ENCODE measurements around the gene CDH4.

The CDH4 gene

DNA sequence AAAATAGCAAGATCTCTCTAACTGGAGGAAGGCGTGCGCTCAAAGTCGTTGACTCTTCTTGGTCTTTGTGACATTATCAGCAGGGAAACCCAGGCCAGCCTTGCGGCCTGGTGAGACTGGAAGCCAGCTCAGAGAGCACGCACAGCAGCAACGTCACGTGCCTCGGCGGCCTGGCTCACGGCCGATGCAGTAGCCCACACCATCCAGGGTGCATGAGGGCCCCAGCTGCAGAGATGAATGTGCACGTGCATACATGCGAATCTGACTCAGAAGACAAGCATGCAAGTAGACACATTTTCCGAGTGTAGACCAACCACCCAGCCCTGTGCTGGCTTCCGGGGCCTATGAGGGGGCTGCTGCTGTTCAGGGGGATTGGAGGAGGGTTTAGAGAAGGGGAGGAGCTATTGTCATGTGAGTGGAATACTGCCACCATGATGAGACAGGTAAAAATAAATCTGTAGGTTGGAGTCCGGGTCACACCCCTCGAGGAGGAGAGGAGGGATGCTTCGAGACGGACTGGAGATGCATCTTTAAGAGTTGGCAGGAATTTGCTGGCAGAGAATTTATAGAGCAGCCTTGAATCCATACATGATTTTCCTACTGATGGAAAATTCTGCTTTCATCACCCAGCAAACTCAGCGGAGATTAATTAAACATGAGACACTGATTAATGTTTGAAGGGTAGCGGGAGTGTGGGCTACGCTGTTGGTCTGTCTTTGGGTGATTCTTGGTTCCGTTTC, 388.2 kb downstream of the CDH4 start:
- no peak for FAIRE-seq

DNA sequence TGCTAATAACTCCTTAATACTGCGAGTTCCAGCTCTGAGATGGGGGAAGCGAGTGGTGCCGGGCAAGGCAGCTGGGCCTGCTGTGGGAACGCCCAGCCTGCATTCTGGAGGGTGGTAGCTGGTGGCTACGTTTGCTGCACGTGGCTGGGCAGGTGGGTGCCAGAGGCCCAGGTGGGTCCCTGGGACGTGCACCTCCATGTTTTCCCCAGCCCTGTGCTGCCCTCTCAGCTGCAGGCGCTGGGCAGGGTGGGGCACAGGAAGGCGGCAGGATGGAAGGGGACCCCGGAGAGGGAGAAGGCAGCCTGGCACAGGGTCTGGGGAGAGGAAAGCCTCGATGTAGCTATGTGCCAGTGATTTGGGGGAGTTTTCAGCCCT, 388.8 kb downstream of the CDH4 start:
- FAIRE-seq = no peak

DNA sequence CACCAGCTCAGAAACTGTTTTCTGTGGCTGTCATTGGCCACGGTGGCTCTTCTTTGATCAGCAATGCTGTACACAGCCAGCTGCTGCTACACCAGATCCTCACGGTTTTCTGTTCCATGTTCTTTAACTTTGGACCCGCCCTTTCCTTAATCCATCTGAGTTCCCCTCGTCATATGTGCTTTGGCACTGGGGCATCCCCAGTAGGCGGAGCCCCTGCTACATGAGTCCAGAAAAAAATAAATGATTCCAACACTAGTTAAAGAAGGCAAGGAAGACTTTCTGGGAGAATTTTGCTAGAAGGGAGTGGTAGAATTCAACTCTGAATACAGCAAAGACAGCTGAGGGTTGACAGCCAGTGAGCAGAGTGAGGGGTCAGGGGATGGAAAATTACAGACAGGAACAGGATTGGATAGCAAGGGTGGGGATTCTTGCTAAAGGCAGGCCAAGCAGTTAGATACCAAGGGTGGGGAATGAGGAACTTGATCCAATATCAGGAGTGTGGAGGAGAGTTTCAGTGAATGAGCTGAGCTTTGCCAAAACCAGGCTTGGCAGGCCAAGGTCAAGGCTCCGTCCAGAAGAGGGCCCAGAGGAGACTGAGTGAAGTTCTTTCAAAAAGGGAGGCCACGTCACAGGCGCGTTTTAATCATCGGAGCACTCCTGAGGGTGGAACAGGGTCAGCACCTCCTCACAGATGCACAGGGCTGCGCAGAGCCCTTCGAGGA, 391.8 kb downstream of the CDH4 start:
- no peak for FAIRE-seq

DNA sequence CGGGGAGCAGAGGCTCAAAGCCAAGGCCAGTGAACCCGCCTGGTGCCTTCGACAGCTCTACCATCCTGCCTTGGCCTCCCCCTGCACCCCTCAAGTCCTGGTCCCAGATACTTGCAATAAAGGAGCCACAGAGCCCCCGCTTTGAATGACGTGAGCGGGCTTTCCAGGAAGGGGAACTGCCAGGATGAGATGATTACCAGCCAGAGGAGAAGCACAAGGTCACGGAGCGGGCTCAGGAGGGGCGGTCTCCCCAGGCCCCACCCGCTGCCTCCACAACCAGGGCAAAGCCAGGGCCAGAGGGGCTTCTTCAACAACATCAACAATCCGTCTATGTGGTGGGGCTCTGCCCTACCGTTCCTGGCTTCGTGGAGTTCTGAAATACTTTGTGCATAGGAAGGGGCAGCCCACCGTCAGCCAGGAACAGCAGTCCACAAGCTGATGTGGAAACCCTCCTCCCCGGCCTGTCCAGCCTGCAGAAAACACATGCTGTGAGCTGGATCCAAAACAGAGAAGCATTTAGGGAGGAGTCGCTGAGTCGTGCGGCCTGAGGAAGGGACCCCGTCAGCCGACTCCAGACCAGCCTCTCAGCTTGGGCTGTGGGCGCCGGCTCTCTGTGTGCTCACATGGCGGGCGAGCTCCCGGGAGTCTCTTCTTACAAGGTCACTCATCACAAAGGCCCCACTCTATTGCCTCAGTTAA, 392.5 kb downstream of the CDH4 start:
- FAIRE-seq = no peak

DNA sequence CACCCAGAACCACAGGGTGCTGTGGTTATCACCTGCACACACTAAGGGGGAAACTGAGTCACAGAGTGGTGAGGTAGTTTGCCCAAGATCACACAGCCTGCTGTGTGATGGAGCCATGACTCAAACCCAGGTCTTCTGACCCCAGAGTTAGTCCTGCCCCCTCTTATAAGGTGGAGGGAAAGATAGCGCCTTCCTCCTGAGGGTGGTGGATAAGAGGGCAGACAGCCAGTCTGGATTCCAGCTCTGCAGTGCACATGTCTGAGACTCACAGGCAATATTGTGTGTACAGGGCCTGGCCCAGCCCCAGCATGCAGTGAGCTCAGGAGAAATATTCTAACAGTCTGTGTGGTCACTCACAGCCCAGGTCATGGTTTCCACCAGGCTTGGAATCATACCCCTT, 393.7 kb downstream of the CDH4 start:
- no peak for FAIRE-seq

DNA sequence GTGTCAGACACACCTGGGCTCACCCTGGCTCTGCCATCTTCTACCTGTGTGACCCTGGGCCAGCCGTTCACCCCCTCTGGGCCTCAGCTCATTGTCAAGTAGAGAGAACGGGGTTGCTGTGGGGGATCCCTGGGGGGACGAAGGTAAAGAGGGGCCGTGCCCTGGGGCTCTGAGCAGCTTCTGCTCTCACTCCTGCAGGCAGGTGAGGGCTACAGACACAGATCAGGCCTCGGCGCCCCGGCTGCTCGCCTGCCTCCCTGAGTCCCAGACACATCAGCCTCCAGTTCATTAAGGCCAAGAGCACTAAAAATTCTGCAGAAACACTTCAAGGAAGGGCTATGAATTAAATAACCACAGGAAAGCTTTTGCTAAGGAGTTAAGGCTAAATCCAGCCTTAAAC, 394.4 kb downstream of the CDH4 start:
- FAIRE-seq = no peak

DNA sequence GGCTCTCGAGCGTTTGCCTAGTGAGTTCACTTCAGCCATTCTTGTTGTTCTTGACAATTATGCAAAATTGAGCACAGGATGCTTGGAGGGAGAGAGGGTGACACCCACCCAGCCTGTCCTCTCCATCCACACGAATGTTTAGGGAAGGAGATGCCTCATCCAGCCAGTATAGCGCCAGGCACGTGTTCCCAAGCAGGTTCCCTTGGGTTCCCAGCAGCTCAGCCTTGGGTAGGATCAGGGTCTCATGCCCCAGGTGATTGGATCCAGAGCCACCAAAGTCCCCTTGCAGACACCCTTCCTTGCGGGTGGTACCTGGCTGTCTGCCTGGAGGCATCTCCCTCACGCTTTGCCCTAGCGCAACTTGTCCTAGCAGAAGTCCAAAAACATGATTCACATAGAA, 394.9 kb downstream of the CDH4 start:
- no peak for FAIRE-seq

DNA sequence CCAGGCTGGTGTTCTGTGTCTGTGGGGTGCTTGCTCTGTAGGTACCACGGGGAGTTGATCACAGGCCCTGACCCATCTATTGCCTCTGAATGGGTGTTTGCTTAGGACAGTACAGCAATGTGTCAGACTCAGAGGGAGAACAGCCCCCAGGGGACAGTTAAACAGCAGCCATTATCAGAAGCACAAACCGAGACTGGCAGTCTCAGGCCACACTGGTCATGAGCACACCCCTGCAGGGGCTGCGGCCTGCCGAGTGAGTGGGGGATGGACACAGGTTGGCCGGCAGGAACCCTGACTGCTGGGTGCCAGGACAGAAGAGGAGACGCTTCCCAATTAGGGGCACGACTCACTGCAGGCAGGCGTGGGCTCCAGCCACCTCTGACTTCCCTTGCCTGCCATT, 395.6 kb downstream of the CDH4 start:
- no peak for FAIRE-seq

DNA sequence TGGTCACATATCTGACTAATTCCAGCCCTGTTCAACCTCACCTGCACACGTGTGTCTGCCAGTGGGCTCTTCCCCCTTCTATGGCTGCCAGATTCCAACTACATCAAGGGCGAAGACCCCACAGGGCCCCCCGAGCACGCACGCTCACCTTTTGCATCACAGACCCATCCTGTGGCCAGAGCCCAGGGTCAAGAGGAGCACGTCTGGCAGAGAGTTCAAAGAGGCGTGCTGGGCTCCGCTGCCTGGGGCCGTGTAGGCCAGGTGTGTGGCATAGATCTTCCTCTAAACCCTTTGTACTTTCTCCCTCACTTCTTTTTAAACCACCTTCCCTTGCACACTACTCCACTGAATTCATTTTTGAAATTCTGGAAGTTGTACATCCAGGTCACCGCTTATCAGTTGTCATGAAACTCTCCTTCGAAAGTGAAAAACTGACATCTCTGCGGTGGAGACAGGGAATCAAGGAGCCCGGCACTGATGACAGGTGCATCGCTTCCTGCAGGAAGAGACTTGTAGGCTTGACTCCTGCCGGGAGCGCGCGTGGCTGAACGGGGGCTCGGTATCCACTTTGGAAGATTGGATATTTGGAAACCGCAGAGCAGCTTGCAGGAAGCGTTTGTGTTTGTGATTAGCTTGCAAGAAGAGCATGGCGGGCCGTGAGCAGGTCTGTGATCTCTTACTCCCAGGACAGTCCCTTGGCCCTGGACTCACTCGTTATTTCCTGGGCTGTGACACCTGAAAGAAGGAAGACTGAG, 397.2 kb downstream of the CDH4 start:
- FAIRE-seq = no peak

DNA sequence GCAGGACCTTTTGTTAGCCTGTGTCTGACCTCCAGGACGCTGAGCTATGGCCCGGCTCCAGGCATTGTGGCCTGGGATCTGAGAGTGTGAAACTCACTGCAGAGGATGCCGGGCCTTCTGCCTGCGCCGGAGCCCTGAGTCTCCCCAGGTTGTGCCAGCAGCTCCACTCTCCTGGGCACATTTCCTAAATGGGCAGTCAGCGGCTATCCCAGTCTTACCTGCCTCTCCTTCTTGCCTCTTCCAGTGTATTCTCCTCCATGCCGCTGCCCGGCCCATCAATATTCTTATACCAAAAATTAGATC, 397.8 kb downstream of the CDH4 start:
- FAIRE-seq = no peak

DNA sequence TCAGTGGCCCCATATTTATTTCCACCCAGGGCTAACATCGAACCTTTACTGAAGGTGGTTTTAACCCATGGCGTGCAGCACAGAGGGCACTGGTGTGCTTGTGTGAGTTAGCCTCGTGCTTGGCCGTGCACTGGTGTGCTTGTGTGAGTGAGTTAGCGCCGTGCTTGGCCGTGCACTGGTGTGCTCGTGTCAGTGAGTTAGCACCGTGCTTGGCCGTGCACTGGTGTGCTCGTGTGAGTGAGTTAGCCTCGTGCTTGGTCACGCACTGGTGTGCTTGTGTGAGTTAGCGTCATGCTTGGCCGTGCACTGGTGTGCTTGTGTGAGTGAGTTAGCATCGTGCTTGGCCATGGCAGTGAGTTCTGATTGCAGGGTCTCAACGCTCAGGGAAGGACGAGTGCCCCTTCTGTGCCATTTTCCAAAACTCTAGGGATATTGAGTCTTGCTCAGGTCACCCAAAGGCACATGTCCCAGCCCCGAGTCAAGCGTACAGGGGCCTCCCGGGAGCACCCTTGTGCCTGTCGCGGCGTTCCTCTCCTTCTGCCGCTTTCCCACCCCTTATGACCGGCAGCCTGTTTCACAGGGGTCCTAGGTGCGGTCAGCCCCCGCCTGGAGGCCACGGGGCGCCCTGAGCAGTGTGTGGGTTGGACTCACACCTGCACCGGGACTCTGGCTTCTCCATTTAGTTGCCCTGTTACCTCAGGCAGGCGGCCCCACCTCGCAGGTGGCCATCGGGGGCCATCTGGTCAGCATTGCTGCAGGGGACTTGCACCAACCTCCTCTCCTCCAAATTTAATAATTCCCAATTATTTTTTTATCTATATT, 399.1 kb downstream of the CDH4 start:
- FAIRE-seq = no peak

DNA sequence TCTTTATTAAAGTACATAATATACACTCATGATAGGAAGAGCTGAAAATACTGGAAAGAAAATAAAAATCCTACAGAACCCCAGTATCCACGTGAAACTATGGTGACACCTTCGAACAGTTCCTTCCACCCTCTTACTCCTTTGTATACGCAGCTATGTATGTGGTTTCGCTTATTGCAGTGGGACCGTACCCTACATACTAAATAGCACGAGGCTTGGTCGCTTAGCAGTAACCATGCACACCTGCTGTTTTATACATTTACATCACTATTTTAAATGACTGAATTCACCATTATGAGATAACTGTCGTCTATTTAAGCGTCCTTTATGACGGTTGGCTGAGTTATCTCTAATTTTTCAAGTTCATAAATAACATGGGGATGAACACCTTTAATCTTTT, 400.1 kb downstream of the CDH4 start:
- FAIRE-seq = no peak

DNA sequence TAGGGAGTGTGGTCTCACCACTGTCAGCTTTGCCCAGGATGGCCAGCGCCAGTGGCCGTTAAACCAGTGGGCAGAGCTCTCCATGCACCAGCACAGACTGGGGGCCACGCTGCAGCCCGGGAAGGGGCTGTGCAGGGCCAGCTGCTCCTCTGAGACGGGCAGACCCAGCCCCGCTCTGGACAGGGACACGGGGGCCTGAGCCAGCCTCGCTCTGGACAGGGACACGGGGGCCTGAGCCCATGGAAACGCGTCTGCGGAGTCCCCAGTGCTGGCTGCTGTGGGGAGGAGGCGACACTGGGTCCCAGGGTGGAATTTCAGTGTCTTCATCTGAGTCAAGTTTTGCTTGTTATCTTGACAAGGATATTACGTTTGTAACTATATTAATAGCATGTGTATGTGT, 402.7 kb downstream of the CDH4 start:
- no peak for FAIRE-seq

DNA sequence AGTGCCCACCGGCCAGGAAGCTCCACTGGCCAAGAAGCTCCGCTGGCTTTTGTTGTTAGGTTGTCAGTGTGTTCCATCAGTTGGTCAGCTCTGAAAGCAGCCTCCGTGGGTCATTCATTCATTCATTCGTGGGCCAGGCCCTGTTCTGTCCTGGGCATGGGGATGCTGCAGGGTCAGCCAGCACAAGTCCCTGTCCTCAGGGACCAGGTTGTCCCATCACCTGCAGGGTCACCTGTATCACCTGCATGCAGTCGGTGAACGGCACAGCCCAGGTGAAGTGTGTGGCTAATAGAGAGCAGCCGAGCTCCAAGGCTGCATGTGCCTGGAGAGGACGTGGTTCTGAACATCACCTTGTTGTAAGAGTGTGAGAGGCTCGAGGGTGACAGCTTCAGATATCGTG, 403.5 kb downstream of the CDH4 start:
- no peak for FAIRE-seq

DNA sequence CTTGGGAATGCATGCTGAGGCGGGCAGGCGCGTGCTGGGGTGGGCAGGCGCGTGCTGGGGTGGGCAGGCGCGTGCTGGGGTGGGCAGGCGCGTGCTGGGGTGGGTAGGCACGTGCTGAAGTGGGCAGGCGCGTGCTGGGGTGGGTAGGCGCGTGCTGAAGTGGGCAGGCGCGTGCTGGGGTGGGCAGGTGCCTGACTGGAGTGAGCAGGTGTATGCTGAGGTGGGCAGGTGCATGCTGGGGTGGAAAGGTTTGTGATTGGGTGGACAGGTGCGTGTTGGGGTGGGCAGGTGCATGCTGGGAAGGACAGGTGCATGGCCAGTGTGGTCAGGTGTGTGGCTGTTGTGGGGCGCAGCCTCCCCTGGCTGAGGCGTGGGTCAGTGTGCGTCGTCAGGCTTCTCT, 404.1 kb downstream of the CDH4 start:
- FAIRE-seq = no peak

DNA sequence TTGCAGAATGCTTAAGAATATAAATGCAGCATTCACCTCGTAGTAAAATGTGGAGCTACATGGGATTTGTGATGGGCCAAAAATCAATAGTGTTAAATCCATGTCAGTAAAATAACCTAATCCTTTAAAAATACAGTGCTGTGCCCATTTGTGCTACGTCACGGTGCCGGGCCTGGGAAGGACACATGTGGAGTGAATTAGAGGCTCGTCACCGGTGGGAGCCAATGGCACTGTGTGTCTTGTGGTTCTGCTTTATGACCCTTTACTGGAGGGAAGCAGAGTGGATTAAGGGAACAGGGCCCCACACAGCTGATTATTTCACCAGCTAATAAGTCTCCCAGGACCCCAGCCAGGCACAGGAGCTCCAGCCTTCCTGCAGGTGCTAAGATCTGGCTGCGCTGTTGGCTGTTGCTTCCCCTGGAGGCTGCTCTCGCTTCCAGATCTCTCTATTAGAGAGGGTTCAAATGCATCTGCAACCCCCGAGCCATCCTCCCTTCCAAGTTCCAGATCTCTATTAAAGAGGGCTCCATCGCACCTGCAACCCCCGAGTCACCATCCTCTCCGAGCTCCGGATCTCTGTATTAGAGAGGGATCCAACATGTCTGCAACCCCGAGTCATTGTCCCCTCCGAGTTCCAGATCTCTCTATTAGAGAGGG, 405.8 kb downstream of the CDH4 start:
- FAIRE-seq = no peak

DNA sequence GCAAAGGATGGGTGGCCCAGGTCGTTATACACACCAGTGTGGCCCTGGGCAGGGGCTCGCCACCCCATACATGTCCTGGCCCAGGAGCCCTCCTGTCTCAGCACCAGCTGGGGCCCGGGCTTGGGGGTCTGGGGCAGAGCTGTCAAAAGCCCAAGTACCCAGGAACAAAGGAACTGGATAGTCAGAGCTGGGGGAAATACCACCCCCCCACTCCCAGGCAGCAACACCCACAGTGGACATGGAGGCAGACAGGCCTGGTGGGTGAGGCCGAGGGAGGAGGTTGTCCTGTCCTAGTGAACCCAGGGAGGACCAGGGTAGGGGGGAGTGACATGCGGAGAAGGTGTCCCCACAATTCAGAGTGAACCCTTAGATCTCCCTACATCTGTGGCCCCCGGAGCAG, 406.5 kb downstream of the CDH4 start:
- no peak for FAIRE-seq

DNA sequence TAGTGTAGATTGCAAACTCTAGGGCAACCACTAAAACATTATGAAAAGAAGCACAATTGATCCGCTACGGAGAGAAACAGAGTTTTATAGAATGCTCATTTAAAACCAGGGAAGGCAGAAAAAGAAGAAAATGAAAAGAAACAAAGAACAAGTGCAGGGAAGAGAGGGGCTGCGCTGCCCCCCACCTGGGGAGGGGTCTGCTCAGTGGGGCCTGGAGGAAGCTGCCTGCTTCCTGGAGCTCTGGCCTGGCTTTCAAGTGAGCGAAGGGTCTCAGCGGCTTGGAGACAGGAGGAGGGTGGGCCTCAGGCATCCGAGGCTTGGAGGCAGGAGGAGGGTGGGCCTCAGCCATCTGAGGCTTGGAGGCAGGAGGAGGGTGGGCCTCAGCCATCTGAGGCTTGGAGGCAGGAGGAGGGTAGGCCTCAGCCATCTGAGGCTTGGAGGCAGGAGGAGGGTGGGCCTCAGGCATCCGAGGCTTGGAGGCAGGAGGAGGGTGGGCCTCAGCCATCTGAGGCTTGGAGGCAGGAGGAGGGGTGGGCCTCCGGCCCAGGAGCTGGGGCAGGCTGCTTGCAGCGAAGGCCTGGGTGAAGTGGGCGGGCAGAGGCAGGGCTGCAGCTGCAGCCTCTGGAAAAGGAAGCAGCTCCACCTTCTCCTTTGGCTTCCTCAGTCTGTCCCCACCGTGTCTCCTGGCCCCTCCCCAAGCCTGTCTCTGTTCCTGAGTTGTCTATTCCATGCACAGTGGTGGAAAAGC, 407.4 kb downstream of the CDH4 start:
- no peak for FAIRE-seq

DNA sequence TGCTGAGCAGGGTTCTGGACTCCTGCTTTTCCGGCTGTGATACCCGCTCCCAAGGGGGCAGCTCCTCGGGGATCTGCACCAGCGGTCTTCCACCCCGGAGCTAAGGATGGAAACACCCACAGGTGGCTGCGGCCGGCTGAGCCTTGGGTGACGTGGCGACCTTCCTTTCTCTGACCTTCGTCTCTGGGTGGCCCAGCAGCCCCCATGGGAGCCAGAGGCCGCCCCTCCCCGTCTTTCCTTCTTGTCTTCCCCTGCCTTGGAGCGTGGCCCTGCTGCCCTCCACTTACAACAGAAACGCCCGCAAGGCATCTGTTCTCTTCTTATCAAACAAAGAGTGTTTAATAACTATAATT, 407.9 kb downstream of the CDH4 start:
- FAIRE-seq = no peak

DNA sequence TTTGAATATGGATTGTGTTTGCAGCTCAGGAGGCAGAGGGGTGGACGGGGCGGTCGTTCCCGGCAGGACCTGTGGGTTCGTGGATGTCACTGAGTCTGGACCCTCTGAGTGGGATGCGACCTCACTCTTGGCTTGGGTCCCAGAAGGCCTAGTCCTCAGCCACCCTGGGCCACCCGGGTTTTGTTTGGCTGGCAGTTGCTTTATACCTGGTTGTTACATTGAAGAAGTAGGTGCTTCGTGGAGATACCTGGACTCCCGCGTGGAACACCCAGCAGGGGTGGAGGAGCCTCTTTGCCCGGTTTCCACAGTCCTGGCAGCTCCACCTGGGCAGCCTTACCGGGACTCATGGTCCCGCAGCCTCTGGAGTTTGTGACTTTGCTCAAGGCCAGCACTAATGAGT, 408.5 kb downstream of the CDH4 start:
- FAIRE-seq = no peak

DNA sequence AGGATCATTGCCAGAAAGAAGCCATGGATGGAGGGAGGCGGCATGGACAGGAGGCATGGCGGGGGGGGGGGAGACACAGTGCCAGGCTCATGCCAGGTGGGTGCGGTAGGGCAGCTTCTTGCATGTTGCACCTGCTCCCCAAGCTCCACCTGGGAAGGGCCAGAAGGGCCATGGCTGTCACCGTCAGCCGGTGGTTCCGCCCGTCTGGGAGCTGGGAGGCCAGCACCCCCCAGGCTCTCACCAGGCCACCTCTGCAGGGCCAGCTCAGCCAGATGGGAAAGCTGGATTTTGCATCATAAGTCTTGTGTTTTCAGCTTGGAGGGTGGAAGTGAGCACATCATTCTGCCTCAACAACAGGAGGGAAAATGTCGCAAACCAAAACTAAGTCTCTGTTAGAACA, 409.0 kb downstream of the CDH4 start:
- no peak for FAIRE-seq

DNA sequence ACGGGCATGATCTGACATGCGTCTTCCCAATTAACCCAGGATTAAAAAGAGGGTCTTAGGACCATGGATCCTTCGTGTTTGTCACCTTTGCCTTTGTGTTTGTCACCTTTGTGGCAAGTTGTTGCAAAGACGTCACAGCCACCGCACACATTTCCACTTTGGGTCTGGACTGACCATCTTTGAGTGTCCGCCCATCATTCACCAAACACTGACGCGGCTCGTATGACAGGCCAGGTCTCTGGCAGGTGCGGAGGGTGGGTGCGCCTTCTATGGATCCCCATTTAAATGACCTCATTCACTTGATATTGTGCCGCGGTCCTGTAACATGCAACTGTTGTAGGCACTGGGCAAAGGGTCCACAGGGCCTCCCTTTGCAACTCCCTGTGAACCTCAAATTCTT, 409.5 kb downstream of the CDH4 start:
- no peak for FAIRE-seq

All from A204.1 (cell line).